ENCODE results near the gene GOLGB1. TPM values are rescaled to one million over a fixed set of nuclear protein-coding genes. Genes with fewer than 3 reads are reported as not detected.

The GOLGB1 gene
- total RNA-seq, 1 experiment from 2014 or later = 31.4 TPM

DNA sequence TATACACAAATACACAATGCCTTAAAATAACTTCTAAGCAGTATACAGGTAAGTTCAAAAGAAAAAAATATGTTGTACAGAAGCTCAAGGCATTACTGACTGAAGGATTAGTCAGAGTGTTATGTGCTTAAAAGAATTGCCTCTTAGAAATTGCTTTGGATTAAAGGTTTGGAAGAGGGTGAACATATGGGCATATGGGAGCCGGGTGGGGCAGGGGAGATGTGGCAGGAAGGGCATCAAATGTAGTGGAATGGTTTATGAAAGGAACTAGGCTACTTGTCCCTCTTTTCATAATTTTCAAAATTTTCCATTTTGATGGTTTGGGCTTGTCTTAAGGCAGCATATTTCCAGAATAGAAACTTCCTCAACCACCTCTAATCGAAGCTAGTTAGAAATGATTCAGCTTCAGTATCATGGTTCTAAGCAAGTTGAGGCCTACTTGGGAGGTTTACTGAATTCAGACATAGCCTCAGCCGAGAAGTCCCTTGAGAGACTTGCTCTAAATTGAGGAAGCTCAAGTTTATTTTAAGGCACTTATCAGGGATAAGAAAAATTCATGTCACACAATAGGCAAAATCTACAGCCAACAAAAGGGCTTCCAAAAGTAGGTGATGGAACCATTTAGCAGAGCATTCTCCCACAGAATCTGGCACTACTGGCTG is 10.1 kb upstream of the GOLGB1 start:
- no CpG with 5 or more reads among the region's 3 CpGs for WGBS (ENCODE audit: extremely low coverage, insufficient read length, low lambda C conversion rate)
- no peak overlapping the region for H3K4ac ChIP-seq (ENCODE audit: low read depth, low read length)
- H3K18ac ChIP-seq (ENCODE audit: insufficient read length, low read depth, low read length) = no peak overlapping the region
- H3K9me3 ChIP-seq (ENCODE audit: control insufficient read depth, low read depth, low read length) = no peaks in the 10 kb centered on the region
- H2BK5ac ChIP-seq (ENCODE audit: insufficient read length, low read length) = no peak overlapping the region
- no peak overlapping the region for H3T11ph ChIP-seq (ENCODE audit: low read length)
- no peak overlapping the region for H2AFZ ChIP-seq (ENCODE audit: low read length)
- Mint-ChIP-seq H3K27ac (no peak overlapping the region), H3K4me3 (no peak overlapping the region), H3K9me3 (no peaks in the 10 kb centered on the region), H3K27me3 (ENCODE audit: low read depth) (no peaks in the 10 kb centered on the region; the same call in none of the 2 replicates), H3K4me1 (0 out of 4 replicates have a peak, but pooled peaks cover 2% of the 10 kb centered on the region in 2 experiments), H3K36me3 (ENCODE audit: insufficient read depth in 1 of 3, low read depth in 3 of 3) (no peaks in the 10 kb centered on the region)
- no peak overlapping the region for H3K56ac ChIP-seq (ENCODE audit: insufficient read length, low read depth, low read length)
- no peak overlapping the region for H3K23ac ChIP-seq (ENCODE audit: insufficient read length, low read depth, low read length)
- H3K4me2 ChIP-seq (ENCODE audit: insufficient read depth, insufficient read length, low read length) = no peak overlapping the region
- no peak overlapping the region for H3K9ac ChIP-seq (ENCODE audit: extremely low read depth, insufficient read length, low read length)
- H3K27me3 ChIP-seq (ENCODE audit: insufficient read depth, low read length) = no peaks in the 10 kb centered on the region
- no peak overlapping the region for H2BK12ac ChIP-seq (ENCODE audit: insufficient read length, low read depth, low read length)
- no peaks in the 10 kb centered on the region for H4K20me1 ChIP-seq (ENCODE audit: control insufficient read depth, insufficient read depth, insufficient read length)
- no peak overlapping the region for H2BK20ac ChIP-seq (ENCODE audit: low read depth, low read length, poor library complexity, severe bottlenecking)
- no peak overlapping the region for H4K5ac ChIP-seq (ENCODE audit: insufficient read length, low read depth, low read length)
- no peak overlapping the region for H2BK15ac ChIP-seq (ENCODE audit: low read depth, low read length)
- H3K14ac ChIP-seq (ENCODE audit: insufficient read depth, low read length) = no peak overlapping the region
- H3K23me2 ChIP-seq (ENCODE audit: insufficient read length, low read depth, low read length, poor library complexity, severe bottlenecking) = no peaks in the 10 kb centered on the region
- H3K79me1 ChIP-seq (ENCODE audit: insufficient read depth, low read depth, low read length, poor library complexity, severe bottlenecking) = no peaks in the 10 kb centered on the region
- H2BK120ac ChIP-seq (ENCODE audit: low read depth, low read length, poor library complexity, severe bottlenecking) = no peak overlapping the region
- H3K79me2 ChIP-seq (ENCODE audit: insufficient read depth, low read length) = no peaks in the 10 kb centered on the region
- no peak for DNase-seq
- H4K8ac ChIP-seq (replicated peaks; ENCODE audit: insufficient read length, low read depth, low read length) = no peak overlapping the region
- no peaks in the 10 kb centered on the region for H3K4me1 ChIP-seq (ENCODE audit: insufficient read depth, low read length)
- no peak for TF ChIP-seq CTCF (conservative IDR thresholded peaks at IDR 0.05)
- H4K91ac ChIP-seq (ENCODE audit: insufficient read length, low read depth, low read length) = no peak overlapping the region
- no peak overlapping the region for H2AK5ac ChIP-seq (ENCODE audit: insufficient read length, low read length)
- no peak overlapping the region for H3K27ac ChIP-seq (ENCODE audit: insufficient read length, low read depth, low read length)
